Activated naive CD8-positive, alpha-beta T cell treated with anti-CD3 and anti-CD28 coated beads for 36 hours (primary cell): Measurements from ENCODE around the gene FTO. TPM values are rescaled to one million over a fixed set of nuclear protein-coding genes. Genes with fewer than 3 reads are reported as not detected.

Experiments
- DNase-seq: peaks from one replicate; pipeline ENCODE4 v3.0.0; 2021
- H3K27ac Mint-ChIP-seq: one replicate; pipeline ENCODE4 v1.8.0; 2022; ENCODE audit warnings: mild to moderate bottlenecking, moderate library complexity, mixed read lengths
- H3K27me3 Mint-ChIP-seq: one replicate; pipeline ENCODE4 v1.8.0; 2022; ENCODE audit warnings: mild to moderate bottlenecking, mixed read lengths
- H3K36me3 Mint-ChIP-seq: one replicate; pipeline ENCODE4 v1.8.0; 2021; ENCODE audit warnings: mild to moderate bottlenecking, mixed read lengths
- H3K4me1 Mint-ChIP-seq: one replicate; pipeline ENCODE4 v1.8.0; 2021; ENCODE audit warnings: mixed read lengths
- H3K4me3 Mint-ChIP-seq: one replicate; pipeline ENCODE4 v1.8.0; 2022; ENCODE audit warnings: mild to moderate bottlenecking, moderate library complexity, mixed read lengths
- H3K9me3 Mint-ChIP-seq: one replicate; pipeline ENCODE4 v1.8.0; 2022; ENCODE audit warnings: mixed read lengths
- total RNA-seq, 2 experiments: library from RNA; stranded (reverse); gene quantifications; one replicate each; pipeline ENCODE4 v1.2.3, GENCODE V29; 2021

The FTO gene
- total RNA-seq, 2 experiments from 2014 or later = 51.1 to 52.7 TPM

DNA sequence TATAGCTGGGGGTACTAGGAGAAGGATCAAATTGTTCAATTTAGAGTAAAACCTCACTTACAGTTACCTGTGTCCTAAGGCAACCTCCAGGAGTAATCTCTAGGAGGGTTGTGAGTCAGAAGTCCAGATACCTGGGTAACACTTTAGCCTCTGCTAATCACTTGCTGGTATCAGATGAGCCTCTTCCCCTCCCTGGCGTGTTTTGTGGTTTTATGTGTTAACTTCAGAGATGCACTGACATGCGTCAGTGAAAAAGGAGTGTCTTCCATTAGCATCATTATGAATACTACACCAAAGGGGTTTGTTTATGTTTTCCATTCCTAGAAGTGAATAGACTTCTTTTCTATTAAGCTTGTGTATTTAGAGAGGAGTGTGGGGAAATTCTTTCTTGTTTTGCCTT lies 208.2 kb downstream of the FTO start:
- no peak overlapping the region for H3K4me3 Mint-ChIP-seq

DNA sequence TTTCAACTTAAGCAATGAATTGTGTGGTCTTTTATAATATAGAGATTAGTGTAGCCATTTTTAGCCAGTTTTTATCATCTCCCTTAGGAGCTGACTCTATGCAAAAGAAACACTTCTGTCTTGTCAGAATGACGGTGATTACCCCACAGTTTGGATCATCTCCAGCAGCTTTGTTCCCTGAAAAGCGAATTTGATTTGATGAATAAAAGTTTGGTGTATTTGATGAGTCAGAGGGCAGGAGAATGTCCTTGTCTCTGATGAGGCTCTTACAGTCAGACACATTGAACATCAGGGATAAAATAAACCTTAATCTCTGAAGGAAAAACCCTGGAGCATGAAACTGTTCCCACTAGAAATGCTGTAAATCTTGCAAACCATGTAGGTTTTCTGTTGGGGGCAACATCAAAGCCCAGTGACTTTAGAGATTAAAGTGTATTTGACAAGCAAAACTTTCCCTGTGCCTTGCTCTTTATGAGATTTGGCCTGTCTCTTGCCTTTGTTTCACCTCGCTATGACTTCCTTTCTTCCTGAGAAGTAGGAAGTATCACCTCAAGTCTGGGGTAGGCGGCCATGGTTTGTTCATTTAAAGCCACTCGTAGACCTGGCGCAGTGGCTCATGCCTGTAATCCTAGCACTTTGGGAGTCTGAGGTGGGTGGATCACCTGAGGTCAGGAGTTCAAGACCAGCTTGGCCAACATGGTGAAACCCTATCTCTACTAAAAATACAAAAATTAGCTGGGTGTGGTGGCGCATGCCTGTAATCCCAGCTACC lies 209.3 kb downstream of the FTO start:
- Mint-ChIP-seq H3K27me3 (no peaks in the 10 kb centered on the region), H3K36me3 (peaks cover 5% of the 10 kb centered on the region), H3K27ac (peak overlapping the region; percentile 84), H3K9me3 (no peaks in the 10 kb centered on the region), H3K4me3 (peak overlapping the region; percentile 18), H3K4me1 (peaks cover 29% of the 10 kb centered on the region)
- DNase-seq = peak; percentile 6

More for the DNA sequence above, 208.2 kb downstream of the FTO start:
- Mint-ChIP-seq H3K4me1 (peaks cover 29% of the 10 kb centered on the region), H3K27ac (peak overlapping the region; percentile 84), H3K27me3 (no peaks in the 10 kb centered on the region), H3K9me3 (no peaks in the 10 kb centered on the region), H3K36me3 (peaks cover 5% of the 10 kb centered on the region)
- peak; percentile 38 for DNase-seq

DNA sequence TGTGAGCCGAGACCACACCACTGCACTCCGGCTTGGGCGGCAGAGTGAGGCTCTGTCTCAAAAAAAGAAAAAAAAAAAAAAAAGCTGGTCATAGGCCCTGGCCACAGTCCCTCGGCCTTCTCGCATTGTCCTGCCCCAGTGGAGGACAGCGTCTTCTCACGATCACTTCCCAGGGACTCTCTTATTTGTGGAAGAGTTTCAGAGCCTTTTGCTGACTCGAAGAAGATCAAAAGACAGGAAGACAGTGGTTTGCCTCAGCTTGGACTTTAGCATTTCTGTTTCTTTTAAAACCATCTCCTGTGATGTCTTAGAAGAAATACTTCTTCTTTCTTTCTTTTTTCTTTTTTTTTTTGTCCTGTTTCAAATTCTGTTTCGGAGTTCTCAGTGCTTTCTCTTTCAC lies 210.0 kb downstream of the FTO start:
- peak overlapping the region; percentile 84 for H3K27ac Mint-ChIP-seq
- H3K4me1 Mint-ChIP-seq = peaks cover 29% of the 10 kb centered on the region
- no peak for DNase-seq
- H3K27me3 Mint-ChIP-seq = no peaks in the 10 kb centered on the region
- H3K36me3 Mint-ChIP-seq = peaks cover 5% of the 10 kb centered on the region
- no peaks in the 10 kb centered on the region for H3K9me3 Mint-ChIP-seq
- H3K4me3 Mint-ChIP-seq = peak overlapping the region; percentile 18

DNA sequence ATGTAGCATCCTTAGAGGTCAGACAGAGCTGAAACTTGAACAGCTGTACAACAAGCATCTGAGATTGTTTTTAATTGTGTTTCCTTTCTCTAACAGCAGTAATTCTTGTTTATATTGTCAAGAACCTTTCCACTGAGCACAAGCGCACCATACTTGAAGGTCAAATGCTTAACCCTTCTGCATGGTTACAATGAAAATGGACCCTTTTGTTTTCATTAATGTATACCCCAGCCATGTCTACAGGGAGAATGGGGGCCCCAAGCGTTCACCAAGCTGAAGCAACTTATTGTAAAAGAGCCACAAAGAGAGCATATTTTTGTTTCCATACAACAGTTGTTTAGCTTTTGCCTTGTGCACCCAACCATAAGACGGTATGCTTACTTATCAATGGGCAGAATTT lies 210.8 kb downstream of the FTO start:
- peaks cover 5% of the 10 kb centered on the region for H3K36me3 Mint-ChIP-seq
- no peak overlapping the region for H3K4me3 Mint-ChIP-seq
- no peak for DNase-seq
- H3K27ac Mint-ChIP-seq = peak overlapping the region; percentile 84
- no peaks in the 10 kb centered on the region for H3K27me3 Mint-ChIP-seq
- H3K4me1 Mint-ChIP-seq = peaks cover 29% of the 10 kb centered on the region
- H3K9me3 Mint-ChIP-seq = no peaks in the 10 kb centered on the region

DNA sequence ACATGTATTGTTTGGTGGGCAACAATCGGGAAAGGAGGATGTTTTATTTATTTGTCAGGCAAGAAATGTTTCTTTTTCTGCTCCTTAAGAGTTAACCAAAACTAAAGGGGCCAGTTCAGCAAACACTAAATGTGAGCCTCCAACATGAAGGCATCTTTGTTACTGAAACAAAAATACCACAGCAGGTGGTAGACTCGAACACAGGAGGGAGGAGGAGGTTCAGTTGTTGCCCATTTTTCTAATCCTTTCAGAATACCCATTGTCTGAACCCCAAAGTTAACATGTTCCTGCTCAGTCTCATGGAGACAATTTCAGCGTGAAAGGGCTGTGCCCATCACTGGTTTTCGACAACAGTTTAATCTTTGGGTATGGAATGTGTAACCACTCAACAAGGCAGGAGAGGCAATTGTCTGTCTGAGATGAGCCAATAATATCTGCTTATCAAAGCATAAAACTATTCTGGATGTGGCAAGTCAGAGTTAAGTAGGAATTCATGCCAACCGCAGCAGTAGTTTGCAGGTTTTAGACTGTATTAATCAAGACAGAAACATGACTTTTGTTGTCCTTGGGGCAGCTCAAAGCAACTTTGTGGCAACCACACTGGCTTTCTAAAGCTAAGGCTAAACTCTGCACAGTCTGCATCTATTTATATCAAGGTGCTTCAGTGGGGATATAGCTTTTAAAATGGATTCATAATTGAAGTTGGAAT lies 211.7 kb downstream of the FTO start:
- Mint-ChIP-seq H3K9me3 (no peaks in the 10 kb centered on the region), H3K27me3 (no peaks in the 10 kb centered on the region), H3K4me1 (peaks cover 32% of the 10 kb centered on the region), H3K36me3 (peaks cover 5% of the 10 kb centered on the region), H3K27ac (no peak overlapping the region), H3K4me3 (no peak overlapping the region)
- no peak for DNase-seq

DNA sequence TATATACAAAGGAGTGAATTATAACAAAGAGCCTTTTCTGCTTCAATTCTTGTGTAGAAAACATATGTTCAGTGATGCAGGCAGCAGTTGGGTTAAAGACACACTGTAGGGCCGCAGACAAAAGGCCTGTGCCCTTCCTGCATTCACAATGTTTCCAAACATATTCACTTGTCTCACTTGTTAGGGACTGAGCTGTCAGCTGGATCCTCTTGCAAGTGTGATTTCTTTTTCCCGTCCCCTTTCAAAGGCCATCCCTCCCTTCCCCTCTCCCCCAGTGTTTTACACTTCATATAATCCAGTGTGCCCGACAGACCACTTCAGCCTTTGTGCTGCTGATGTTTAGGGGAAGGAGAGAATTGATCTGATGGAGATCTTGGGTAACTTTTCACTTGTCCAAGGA lies 217.0 kb downstream of the FTO start:
- H3K4me1 Mint-ChIP-seq = peaks cover 9% of the 10 kb centered on the region
- no peaks in the 10 kb centered on the region for H3K27me3 Mint-ChIP-seq
- DNase-seq = no peak
- H3K9me3 Mint-ChIP-seq = no peaks in the 10 kb centered on the region
- no peak overlapping the region for H3K4me3 Mint-ChIP-seq
- no peaks in the 10 kb centered on the region for H3K36me3 Mint-ChIP-seq
- no peak overlapping the region for H3K27ac Mint-ChIP-seq

DNA sequence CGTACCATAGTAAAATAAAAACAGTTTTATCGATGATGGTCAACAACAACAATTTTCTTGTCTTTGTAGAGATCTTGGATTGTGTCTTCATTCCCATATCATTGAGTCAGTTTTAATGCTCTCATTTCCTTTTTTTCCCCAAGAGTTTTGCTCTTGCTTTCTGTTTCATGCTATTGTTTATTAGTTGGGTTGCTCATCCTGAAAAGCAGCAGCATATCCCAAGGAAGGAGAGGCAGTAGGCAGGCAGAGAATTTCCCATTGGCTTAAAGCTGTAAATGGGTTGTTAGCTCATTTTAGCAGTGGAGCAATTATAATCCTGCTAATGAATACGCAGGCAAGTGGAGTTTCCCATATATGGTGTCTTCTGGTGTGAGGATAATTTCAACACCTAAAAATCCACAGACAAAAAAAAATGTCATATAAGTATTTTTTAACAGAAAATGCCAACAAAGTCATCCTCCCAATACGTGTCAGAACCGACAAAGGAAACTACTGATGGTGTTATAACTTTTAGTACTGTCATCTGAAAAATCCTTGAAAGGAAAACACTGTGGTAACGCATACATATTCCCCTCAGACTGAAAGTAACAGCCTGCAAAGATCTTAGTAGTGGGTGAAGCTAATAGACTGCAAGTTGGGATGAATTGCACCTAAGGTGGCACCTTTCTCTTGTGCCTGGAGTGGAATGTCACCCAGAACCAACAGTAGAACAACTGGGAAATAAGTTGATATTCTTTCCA lies 218.3 kb downstream of the FTO start:
- no peak for DNase-seq
- Mint-ChIP-seq H3K27ac (no peak overlapping the region), H3K9me3 (no peaks in the 10 kb centered on the region), H3K4me3 (no peak overlapping the region), H3K27me3 (no peaks in the 10 kb centered on the region), H3K4me1 (peaks cover 9% of the 10 kb centered on the region), H3K36me3 (no peaks in the 10 kb centered on the region)

DNA sequence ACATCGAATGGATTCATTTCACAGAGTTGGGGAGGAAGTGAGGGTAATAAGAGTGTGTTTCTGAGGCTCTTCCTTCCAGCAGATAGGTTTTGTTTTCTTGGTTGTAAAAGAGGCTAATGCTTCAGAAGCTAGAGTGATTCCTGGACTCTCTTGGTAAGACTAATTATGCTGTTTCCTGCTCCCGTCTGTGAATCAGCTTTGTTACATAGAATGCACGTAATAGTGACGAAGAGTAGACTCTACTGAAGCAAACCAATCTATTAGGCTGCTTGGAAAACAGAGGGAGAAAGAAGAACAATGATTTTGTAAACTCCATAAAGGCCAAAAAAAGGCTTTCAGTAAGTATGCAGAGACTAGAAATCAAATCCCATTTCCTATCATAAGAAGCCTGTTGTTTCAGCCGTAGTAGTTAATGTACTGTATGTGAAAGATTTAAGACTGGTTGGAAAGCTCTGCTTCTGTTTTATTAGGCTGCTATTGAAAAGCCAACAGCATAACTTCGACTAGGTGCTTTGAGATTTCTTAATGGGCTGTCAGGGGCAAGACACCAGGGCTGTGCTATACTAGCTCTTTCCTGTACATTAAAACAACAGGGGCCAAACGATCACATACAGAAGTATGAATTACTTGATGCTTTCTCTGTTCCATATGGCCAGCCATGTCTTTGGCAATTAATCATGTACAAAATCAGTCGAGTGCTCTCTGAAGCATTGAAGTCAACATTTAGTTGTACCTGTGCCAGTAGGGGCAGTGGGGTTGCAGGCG lies 219.0 kb downstream of the FTO start:
- H3K27me3 Mint-ChIP-seq = no peaks in the 10 kb centered on the region
- no peaks in the 10 kb centered on the region for H3K36me3 Mint-ChIP-seq
- H3K27ac Mint-ChIP-seq = no peak overlapping the region
- H3K4me3 Mint-ChIP-seq = no peak overlapping the region
- H3K4me1 Mint-ChIP-seq = peaks cover 9% of the 10 kb centered on the region
- DNase-seq = no peak
- H3K9me3 Mint-ChIP-seq = no peaks in the 10 kb centered on the region

DNA sequence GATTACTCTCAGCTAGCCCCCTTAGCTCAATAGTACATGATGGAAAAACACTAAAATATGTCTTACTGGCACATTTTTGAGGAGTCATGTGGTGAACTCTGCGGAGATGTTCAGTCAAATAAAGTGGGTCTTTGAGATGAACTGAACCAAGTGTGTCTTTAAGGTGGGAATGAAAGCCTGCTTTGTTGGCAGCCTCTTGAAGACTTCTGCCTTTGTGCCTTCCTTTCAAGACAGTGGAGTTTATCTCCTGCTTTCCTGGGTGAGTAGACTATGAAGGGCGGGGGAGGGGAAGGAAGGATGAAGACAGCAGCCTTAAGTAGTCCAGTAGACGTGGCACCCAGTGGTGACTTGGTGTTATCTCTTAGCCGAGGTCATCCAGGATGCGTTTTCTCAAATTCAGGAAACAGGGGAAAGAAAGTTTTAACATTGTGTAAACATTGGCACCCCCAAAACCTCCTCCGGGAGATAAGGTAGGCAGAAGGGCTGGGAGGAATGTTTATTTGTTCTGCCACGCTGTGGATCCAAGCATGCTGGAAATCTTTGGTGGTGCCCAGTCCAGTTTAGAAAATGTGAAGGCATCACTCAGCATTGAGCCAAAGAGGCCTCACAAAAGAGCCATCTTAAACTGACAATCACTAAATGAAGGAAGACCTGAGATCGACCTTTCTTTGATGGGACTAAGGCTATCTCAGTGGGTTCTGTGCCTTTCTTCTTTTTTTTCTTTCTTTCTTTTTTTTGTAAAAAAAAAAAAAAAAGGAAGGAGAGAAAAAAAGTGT lies 220.6 kb downstream of the FTO start:
- no peak overlapping the region for H3K4me3 Mint-ChIP-seq
- no peak overlapping the region for H3K27ac Mint-ChIP-seq
- no peaks in the 10 kb centered on the region for H3K36me3 Mint-ChIP-seq
- H3K27me3 Mint-ChIP-seq = no peaks in the 10 kb centered on the region
- DNase-seq = no peak
- H3K9me3 Mint-ChIP-seq = no peaks in the 10 kb centered on the region
- H3K4me1 Mint-ChIP-seq = peaks cover 9% of the 10 kb centered on the region

DNA sequence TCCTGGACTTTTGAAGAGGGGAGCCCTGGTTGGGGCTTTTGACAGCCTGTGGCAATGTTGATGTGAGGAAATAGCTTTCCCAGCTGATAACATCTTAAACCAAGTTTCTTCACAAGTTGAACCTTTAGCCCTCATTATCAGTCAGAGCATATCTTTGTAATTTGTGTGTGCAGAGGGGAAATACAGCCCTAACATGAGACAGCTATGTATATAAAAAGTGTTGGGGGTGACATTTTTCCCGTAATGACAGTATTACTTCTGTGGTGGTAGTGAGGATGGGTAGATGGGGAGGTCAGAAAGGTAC lies 221.1 kb downstream of the FTO start:
- DNase-seq = no peak
- Mint-ChIP-seq H3K27ac (no peak overlapping the region), H3K4me1 (peaks cover 9% of the 10 kb centered on the region), H3K36me3 (no peaks in the 10 kb centered on the region), H3K9me3 (no peaks in the 10 kb centered on the region), H3K27me3 (no peaks in the 10 kb centered on the region), H3K4me3 (no peak overlapping the region)

DNA sequence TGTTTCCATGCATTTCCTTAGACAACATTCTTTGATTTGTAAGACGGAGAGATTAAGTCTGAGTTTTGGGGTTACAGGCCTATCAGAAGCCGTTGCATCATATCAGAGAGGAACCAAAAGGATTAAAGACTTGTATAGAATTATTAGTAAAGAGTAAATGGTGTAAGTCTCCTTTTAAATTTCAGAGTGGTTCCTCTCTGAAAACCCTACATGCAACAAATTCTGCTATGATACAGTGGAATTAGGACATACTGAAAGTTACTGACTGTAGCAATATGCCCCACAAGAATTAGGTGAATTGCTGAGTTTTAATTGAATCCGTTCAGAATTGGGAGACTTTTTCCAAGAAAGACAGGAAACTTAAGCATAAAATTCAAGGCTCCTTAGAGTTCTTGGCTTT lies 221.6 kb downstream of the FTO start:
- DNase-seq = no peak
- Mint-ChIP-seq H3K27me3 (no peaks in the 10 kb centered on the region), H3K36me3 (no peaks in the 10 kb centered on the region), H3K4me3 (no peak overlapping the region), H3K27ac (no peak overlapping the region), H3K4me1 (peaks cover 7% of the 10 kb centered on the region), H3K9me3 (no peaks in the 10 kb centered on the region)

DNA sequence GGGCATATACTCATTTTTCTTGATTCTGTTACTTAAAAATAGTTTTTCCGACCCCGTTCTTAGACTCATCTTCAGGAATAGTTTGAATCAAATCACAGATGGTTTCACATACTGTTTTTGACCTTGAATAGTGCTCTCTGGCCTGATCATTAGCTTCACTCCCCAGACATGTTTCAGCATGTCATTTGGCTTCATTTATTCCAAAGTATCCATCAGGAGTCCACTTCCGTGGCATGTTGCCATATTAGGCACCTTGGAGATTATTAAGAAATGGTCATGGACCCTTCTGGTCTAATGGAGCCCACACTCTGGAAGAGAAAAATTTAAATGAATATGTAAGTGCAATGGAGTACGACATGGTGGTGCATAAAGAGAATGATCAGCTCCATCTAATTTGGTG lies 222.3 kb downstream of the FTO start:
- H3K4me1 Mint-ChIP-seq = peaks cover 6% of the 10 kb centered on the region
- H3K9me3 Mint-ChIP-seq = no peaks in the 10 kb centered on the region
- no peak overlapping the region for H3K27ac Mint-ChIP-seq
- H3K36me3 Mint-ChIP-seq = no peaks in the 10 kb centered on the region
- no peaks in the 10 kb centered on the region for H3K27me3 Mint-ChIP-seq
- no peak for DNase-seq
- H3K4me3 Mint-ChIP-seq = no peak overlapping the region

DNA sequence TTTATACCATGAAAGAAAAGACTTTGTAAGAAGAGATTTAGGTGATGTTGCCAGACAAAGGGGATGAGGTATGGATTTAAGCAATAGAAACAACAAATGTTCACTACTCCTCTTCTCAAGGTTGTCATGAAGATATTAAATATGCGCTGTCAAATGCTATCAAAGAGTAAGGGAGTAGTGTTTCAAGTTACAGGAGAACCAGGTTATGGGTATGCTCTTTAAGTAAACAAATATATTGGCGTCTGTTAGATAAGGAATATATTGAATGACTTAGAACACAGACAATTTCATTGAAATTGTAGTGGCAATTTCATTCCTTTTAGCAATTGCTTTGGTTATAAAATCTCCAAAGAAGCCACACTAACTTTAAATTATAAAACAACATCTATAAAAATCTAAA lies 229.0 kb downstream of the FTO start:
- no peak for DNase-seq
- Mint-ChIP-seq H3K27me3 (no peaks in the 10 kb centered on the region), H3K4me1 (no peaks in the 10 kb centered on the region), H3K27ac (no peak overlapping the region), H3K9me3 (no peaks in the 10 kb centered on the region), H3K36me3 (peaks cover 31% of the 10 kb centered on the region), H3K4me3 (no peak overlapping the region)

DNA sequence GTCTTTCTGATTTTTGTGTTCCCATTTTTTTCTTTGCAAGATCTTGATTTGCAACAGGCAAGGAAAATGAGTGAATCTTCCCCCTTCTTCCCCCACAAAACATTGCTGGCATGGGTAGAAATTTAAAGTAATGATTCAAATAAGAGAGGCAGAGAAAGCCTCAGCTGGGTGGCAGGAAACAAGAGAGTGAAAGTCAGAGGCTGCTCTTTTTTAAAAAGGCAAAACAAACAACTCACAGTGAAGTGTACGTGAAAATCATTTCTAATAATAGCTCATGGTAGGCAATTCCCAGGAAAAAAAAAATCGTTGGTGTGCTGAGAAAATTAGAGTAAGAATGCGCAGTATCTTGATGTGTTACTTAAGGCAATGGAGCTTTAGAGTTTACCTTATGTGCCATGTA lies 229.5 kb downstream of the FTO start:
- Mint-ChIP-seq H3K27me3 (no peaks in the 10 kb centered on the region), H3K4me1 (no peaks in the 10 kb centered on the region), H3K9me3 (peaks cover 1% of the 10 kb centered on the region), H3K27ac (no peak overlapping the region), H3K36me3 (peaks cover 35% of the 10 kb centered on the region), H3K4me3 (no peak overlapping the region)
- DNase-seq = no peak
